GM23338 (cell line): Measurements from ENCODE around the gene ARHGEF16. TPM values are rescaled to one million over a fixed set of nuclear protein-coding genes. Genes with fewer than 3 reads are reported as not detected.
A peak's percentile ranks its signal among the peaks of the same experiment; 100 is the strongest.

Experiments used
- ATAC-seq: fragments of 200-7000 bp; cut with Tn5 transposase; 3 replicates; pipeline ENCODE4 v1.9.1; 2020
- DNase-seq: peaks from one replicate; pipeline ENCODE4 v3.0.0-alpha.2; 2015; ENCODE audit warnings: low spot score
- H2AFZ ChIP-seq: fragments of 200-600 bp; sonication (generic); 2 replicates; pipeline ENCODE4 v1.8.0; 2016; ENCODE audit warnings: antibody characterized with exemption, mild to moderate bottlenecking, moderate library complexity
- H3F3A ChIP-seq: fragments of 200-600 bp; sonication (generic); replicated peaks from 2 replicates; pipeline ENCODE4 v1.8.0; 2017; ENCODE audit warnings: antibody characterized with exemption, mixed run types, low read depth
- H3K27ac ChIP-seq: fragments of 200-600 bp; sonication (generic); 2 replicates; pipeline ENCODE4 v1.6.1; 2016; ENCODE audit warnings: low read depth
- H3K27me3 ChIP-seq: fragments of 200-600 bp; sonication (generic); 2 replicates; pipeline ENCODE4 v1.8.0; 2016; ENCODE audit warnings: mild to moderate bottlenecking, mixed run types, moderate library complexity; ENCODE audit not compliant: insufficient read depth
- H3K36me3 ChIP-seq: fragments of 200-600 bp; sonication (generic); 2 replicates; pipeline ENCODE4 v1.8.0; 2016; ENCODE audit warnings: mild to moderate bottlenecking; ENCODE audit not compliant: insufficient read depth
- H3K4me1 ChIP-seq: fragments of 200-600 bp; sonication (generic); 2 replicates; pipeline ENCODE4 v1.8.0; 2016; ENCODE audit warnings: mild to moderate bottlenecking, moderate library complexity; ENCODE audit not compliant: insufficient read depth
- H3K4me2 ChIP-seq: fragments of 200-600 bp; sonication (generic); 2 replicates; pipeline ENCODE4 v1.7.1; 2017; ENCODE audit warnings: mixed run types
- H3K4me3 ChIP-seq: fragments of 200-600 bp; sonication (generic); 2 replicates; pipeline ENCODE4 v1.6.1; 2016; ENCODE audit warnings: mixed run types
- H3K79me2 ChIP-seq: fragments of 200-600 bp; sonication (generic); replicated peaks from 2 replicates; pipeline ENCODE4 v1.8.0; 2017; ENCODE audit warnings: mild to moderate bottlenecking; ENCODE audit not compliant: insufficient read depth
- H3K9me2 ChIP-seq: fragments of 200-600 bp; sonication (generic); 2 replicates; pipeline ENCODE4 v1.8.0; 2017; ENCODE audit not compliant: insufficient read depth
- H4K20me1 ChIP-seq: fragments of 200-600 bp; sonication (generic); replicated peaks from 2 replicates; pipeline ENCODE4 v1.8.0; 2017; ENCODE audit warnings: mild to moderate bottlenecking; ENCODE audit not compliant: insufficient read depth
- H3K27ac Mint-ChIP-seq: 2 replicates; pipeline ENCODE4 v1.8.0; 2020; ENCODE audit warnings: inconsistent platforms, mild to moderate bottlenecking, moderate library complexity, mixed read lengths
- H3K27me3 Mint-ChIP-seq: 3 replicates; pipeline ENCODE4 v1.8.0; 2022; ENCODE audit warnings: low read depth, mild to moderate bottlenecking, moderate library complexity, mixed read lengths, inconsistent platforms; ENCODE audit not compliant: insufficient read depth, poor library complexity
- H3K36me3 Mint-ChIP-seq: 3 replicates; pipeline ENCODE4 v1.8.0; 2021; ENCODE audit warnings: low read depth, mild to moderate bottlenecking, inconsistent platforms, moderate library complexity, mixed read lengths
- H3K4me1 Mint-ChIP-seq: 3 replicates; pipeline ENCODE4 v1.8.0; 2020; ENCODE audit warnings: mild to moderate bottlenecking, inconsistent platforms, mixed read lengths
- H3K4me3 Mint-ChIP-seq: 3 replicates; pipeline ENCODE4 v1.8.0; 2021; ENCODE audit warnings: moderate library complexity, mild to moderate bottlenecking, inconsistent platforms, mixed read lengths
- H3K9me3 Mint-ChIP-seq: 3 replicates; pipeline ENCODE4 v1.8.0; 2020; ENCODE audit warnings: moderate library complexity, mild to moderate bottlenecking, inconsistent platforms, mixed read lengths
- CREB1 ChIP-seq: fragments of 250-450 bp; sonication (Bioruptor Pico); IDR thresholded peaks from 2 replicates; pipeline ENCODE4 v1.5.0; 2020; ENCODE audit warnings: low read depth, mild to moderate bottlenecking, moderate library complexity
- CTCF ChIP-seq, 2 experiments: fragments of 200-600 bp in 1 of 2; sonication (generic) in 1 of 2; conservative IDR thresholded peaks; 2 replicates each; pipeline versions ENCODE4 v1.5.1 to v1.6.1; 2016 to 2017; ENCODE audit warnings: antibody characterized with exemption in 2 of 2, low read depth in 2 of 2, mild to moderate bottlenecking in 2 of 2, moderate library complexity in 1 of 2
- ETS1 ChIP-seq: IDR thresholded peaks from 2 replicates; pipeline ENCODE4 v1.6.1; 2016; ENCODE audit warnings: antibody characterized with exemption
- EZH2 ChIP-seq: fragments of 200-600 bp; sonication (generic); IDR thresholded peaks from one replicate; pipeline ENCODE4 v1.8.0; 2017; ENCODE audit warnings: antibody characterized with exemption, mild to moderate bottlenecking, low read depth; ENCODE audit not compliant: unreplicated experiment
- JUNB ChIP-seq: IDR thresholded peaks from one replicate; pipeline ENCODE4 v1.6.1; 2016; ENCODE audit warnings: antibody characterized with exemption; ENCODE audit not compliant: unreplicated experiment
- NANOG ChIP-seq: IDR thresholded peaks from 2 replicates; pipeline ENCODE4 v1.6.1; 2016; ENCODE audit warnings: antibody characterized with exemption, borderline replicate concordance
- POLR2AphosphoS5 ChIP-seq: IDR thresholded peaks from 2 replicates; pipeline ENCODE4 v1.6.1; 2016; ENCODE audit warnings: antibody characterized with exemption, low read depth
- STAT1 ChIP-seq: IDR thresholded peaks from one replicate; pipeline ENCODE4 v1.6.1; 2016; ENCODE audit warnings: antibody characterized with exemption; ENCODE audit not compliant: unreplicated experiment
- ZNF114 ChIP-seq: fragments of 250-450 bp; sonication (Bioruptor Pico); IDR thresholded peaks from 2 replicates; pipeline ENCODE4 v1.5.0; 2020; ENCODE audit warnings: mild to moderate bottlenecking, moderate library complexity
- ZNF331 ChIP-seq: fragments of 250-450 bp; sonication (Bioruptor Pico); IDR thresholded peaks from 2 replicates; pipeline ENCODE4 v1.5.0; 2020; ENCODE audit warnings: low read depth, mild to moderate bottlenecking, moderate library complexity
- polyA plus RNA-seq: library from polyadenylated mRNA; unstranded; fragments of >200 nt; fragmentation: Nextera tagmentation; extraction: Ambion mirVana; gene quantifications from 2 replicates; pipeline ENCODE4 v1.2.1, GENCODE V29; 2016
- total RNA-seq: library from RNA; depleted of rRNA; stranded (reverse); fragments of >200 nt; shearing (Covaris generic); gene quantifications from 2 replicates; pipeline ENCODE4 v1.2.3, GENCODE V29; 2014

The ARHGEF16 gene
- total and polyA plus RNA-seq, 2 experiments from 2014 or later, result 12.2 to 29.3 TPM

- peak; percentile 35 for ATAC-seq
- Histone ChIP-seq H3K27ac (peak overlapping the region; percentile 97), H2AFZ (peak overlapping the region; percentile 66; the same call in 1 of the 2 replicates)
Observed at GRCh38 chr1:3454811-3455618, 550 bp downstream of the ARHGEF16 start.

GRCh38 chr1:3455670-3456448 lies 1.4 kb downstream of the ARHGEF16 start:
- peaks cover 19% of the 10 kb centered on the region; the same call in 1 of the 2 replicates for H3K79me2 ChIP-seq
- H4K20me1 ChIP-seq, result no peaks in the 10 kb centered on the region
- Mint-ChIP-seq H3K27ac (peak overlapping the region; percentile 80; the same call in 1 of the 2 replicates), H3K27me3 (peaks cover 12% of the 10 kb centered on the region), H3K4me1 (peaks cover 24% of the 10 kb centered on the region), H3K4me3 (peak overlapping the region; percentile 82), H3K36me3 (peaks cover 6% of the 10 kb centered on the region; the same call in 1 of the 3 replicates), H3K9me3 (no peaks in the 10 kb centered on the region; the same call in 2 of the 3 replicates)
- H3K27ac ChIP-seq, result peak overlapping the region; percentile 97
- ATAC-seq (no peak), DNase-seq (no peak)
- H2AFZ ChIP-seq, result no peak overlapping the region
- no peaks in the 10 kb centered on the region for H3K27me3 ChIP-seq
- H3K4me2 ChIP-seq, result peak overlapping the region; percentile 93
- no peak for TF ChIP-seq ZNF331 (CRISPR knock-in tag)
- no peak for TF ChIP-seq STAT1
- no peak for TF ChIP-seq CTCF (conservative IDR thresholded peaks at IDR 0.05; ENCODE audit: low read depth in 2 of 2)
- TF ChIP-seq ETS1, result no peak
- TF ChIP-seq ZNF114 (CRISPR knock-in tag), result no peak
- no peak for TF ChIP-seq NANOG
- TF ChIP-seq CREB1, result no peak
- TF ChIP-seq EZH2, result no peak
- no peak; the same call in 1 of the 2 replicates for TF ChIP-seq POLR2AphosphoS5
- no peak for TF ChIP-seq JUNB
- peaks cover 17% of the 10 kb centered on the region for H3F3A ChIP-seq
- H3K9me2 ChIP-seq, result no peaks in the 10 kb centered on the region
- H3K4me1 ChIP-seq, result peaks cover 18% of the 10 kb centered on the region; the same call in 1 of the 2 replicates
- H3K36me3 ChIP-seq, result no peaks in the 10 kb centered on the region
- peak overlapping the region; percentile 85 for H3K4me3 ChIP-seq

More at GRCh38 chr1:3454811-3455618, 550 bp downstream of the ARHGEF16 start:
- H3K27me3 Mint-ChIP-seq, result peaks cover 15% of the 10 kb centered on the region
- Histone ChIP-seq H3K4me3 (peak overlapping the region; percentile 85), H3F3A (peaks cover 17% of the 10 kb centered on the region), H3K4me2 (peak overlapping the region; percentile 93), H3K79me2 (peaks cover 19% of the 10 kb centered on the region; the same call in 1 of the 2 replicates), H3K9me2 (no peaks in the 10 kb centered on the region), H3K4me1 (peaks cover 18% of the 10 kb centered on the region; the same call in 1 of the 2 replicates), H3K36me3 (no peaks in the 10 kb centered on the region), H3K27me3 (no peaks in the 10 kb centered on the region), H4K20me1 (no peaks in the 10 kb centered on the region)
- H3K9me3 Mint-ChIP-seq, result peaks cover 3% of the 10 kb centered on the region; the same call in 1 of the 3 replicates
- peaks cover 24% of the 10 kb centered on the region for H3K4me1 Mint-ChIP-seq
- TF ChIP-seq POLR2AphosphoS5 (no peak), CREB1 (peak; percentile 25; the same call in 1 of the 2 replicates)
- H3K4me3 Mint-ChIP-seq, result peak overlapping the region; percentile 82
- peaks cover 6% of the 10 kb centered on the region; the same call in 1 of the 3 replicates for H3K36me3 Mint-ChIP-seq
- H3K27ac Mint-ChIP-seq, result peak overlapping the region; percentile 80
- DNase-seq, result peak; percentile 89
